OCI-LY3 (cell line): ENCODE data around the gene HAGH.

Experiments
- H2AFZ ChIP-seq: fragments of 200-600, 300-600 bp; shearing (Covaris generic); 2 replicates; pipeline ENCODE4 v1.6.0; 2014; ENCODE audit warnings: antibody characterized with exemption, low read depth, low read length
- H3K27ac ChIP-seq: fragments of 200-600, 300-600 bp; sonication (generic); 2 replicates; pipeline ENCODE4 v1.5.1; 2014; ENCODE audit warnings: mild to moderate bottlenecking, low read length, moderate library complexity, mixed read lengths
- H3K27me3 ChIP-seq: fragments of 200-600, 300-600 bp; sonication (generic); 2 replicates; pipeline ENCODE4 v1.6.1; 2014; ENCODE audit warnings: low read depth, low read length, mixed read lengths
- H3K36me3 ChIP-seq: fragments of 200-600, 300-600 bp; sonication (generic); replicated peaks from 2 replicates; pipeline ENCODE3; 2014; ENCODE audit warnings: low read depth, low read length, mixed read lengths
- H3K4me1 ChIP-seq: fragments of 300-600, 200-600 bp; sonication (generic); 2 replicates; pipeline ENCODE4 v1.6.1; 2014; ENCODE audit warnings: low read length, mixed read lengths
- H3K4me2 ChIP-seq: fragments of 200-600, 300-600 bp; sonication (generic); 2 replicates; pipeline ENCODE4 v1.6.1; 2014; ENCODE audit warnings: low read length, mixed read lengths
- H3K4me3 ChIP-seq: fragments of 300-600, 200-600 bp; sonication (generic); 2 replicates; pipeline ENCODE4 v1.5.1; 2014; ENCODE audit warnings: antibody characterized with exemption, mild to moderate bottlenecking, low read length, moderate library complexity
- H3K79me2 ChIP-seq: fragments of 300-600, 200-600 bp; shearing (Covaris generic); 2 replicates; pipeline ENCODE4 v1.6.1; 2014; ENCODE audit warnings: mild to moderate bottlenecking, low read length, mixed read lengths
- H3K9ac ChIP-seq: fragments of 300-600, 200-600 bp; shearing (Covaris generic); 2 replicates; pipeline ENCODE4 v1.6.0; 2014; ENCODE audit warnings: mild to moderate bottlenecking, low read length, moderate library complexity
- H3K9me3 ChIP-seq: fragments of 200-600, 300-600 bp; shearing (Covaris generic); 2 replicates; pipeline ENCODE4 v1.6.1; 2014; ENCODE audit warnings: low read length, mixed read lengths; ENCODE audit not compliant: insufficient read depth
- H4K20me1 ChIP-seq: fragments of 200-600, 300-600 bp; sonication (generic); 2 replicates; pipeline ENCODE4 v1.6.1; 2016; ENCODE audit warnings: low read length, mixed read lengths; ENCODE audit not compliant: insufficient read depth
- EZH2phosphoT487 ChIP-seq: fragments of 200-600 bp; shearing (Covaris generic); IDR thresholded peaks from 2 replicates; pipeline ENCODE4 v1.6.1; 2018; ENCODE audit warnings: antibody characterized with exemption, mixed run types, low read depth
- TF ChIP-seq, protein P1 (sequence below): fragments of 200-600, 300-600 bp; sonication (generic); IDR thresholded peaks from 2 replicates; pipeline ENCODE4 v1.5.1; 2014; ENCODE audit warnings: antibody characterized with exemption, low read length, low read depth

Gene HAGH

DNA sequence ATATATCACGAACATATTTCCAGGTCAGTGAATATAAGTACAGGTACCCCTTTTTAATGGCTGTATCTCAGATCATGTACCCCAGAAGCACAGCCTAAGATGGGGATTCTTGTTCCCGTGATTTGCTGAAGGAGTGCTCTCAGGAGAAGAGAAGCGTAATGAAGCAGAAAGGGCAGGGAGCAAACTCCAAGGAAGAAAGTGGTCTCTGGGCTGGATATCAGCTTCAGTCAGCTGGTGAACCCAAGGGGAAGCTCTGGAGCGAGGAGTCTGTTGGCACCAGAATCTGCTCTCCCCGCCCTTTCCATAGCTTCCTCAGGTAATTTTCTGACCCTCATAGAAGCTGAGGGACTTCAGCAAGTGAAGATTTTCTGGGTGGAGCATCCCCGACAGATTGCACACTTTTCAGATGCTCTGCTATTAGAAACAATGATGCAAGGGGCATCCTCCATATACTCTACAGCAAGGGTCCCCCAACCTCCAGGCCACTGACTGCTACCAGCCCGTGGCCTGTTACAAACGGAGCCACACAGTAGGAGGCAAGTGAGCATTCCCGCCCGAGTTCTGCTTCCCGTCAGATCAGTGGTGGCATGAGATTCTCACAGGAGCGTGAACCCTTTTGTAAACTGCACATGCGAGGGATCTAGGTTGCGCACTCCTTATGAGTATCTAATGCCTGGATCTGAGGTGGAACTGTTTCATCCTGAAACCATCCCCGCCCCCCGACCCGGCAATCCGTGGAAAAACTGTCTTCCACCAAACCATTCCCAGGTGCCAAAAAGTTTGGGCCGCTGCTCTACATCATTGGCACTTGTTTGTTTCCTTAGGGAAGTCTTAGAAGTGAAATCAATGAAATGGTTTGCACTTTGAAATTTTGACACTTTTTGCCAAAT lies 4.8 kb upstream of the HAGH start:
- no peaks in the 10 kb centered on the region for H4K20me1 ChIP-seq
- no peak overlapping the region for H3K4me3 ChIP-seq
- H3K9me3 ChIP-seq = no peaks in the 10 kb centered on the region
- H3K9ac ChIP-seq = no peak overlapping the region
- H2AFZ ChIP-seq = no peak overlapping the region
- TF ChIP-seq EZH2phosphoT487 = no peak
- TF ChIP-seq, protein P1, sequence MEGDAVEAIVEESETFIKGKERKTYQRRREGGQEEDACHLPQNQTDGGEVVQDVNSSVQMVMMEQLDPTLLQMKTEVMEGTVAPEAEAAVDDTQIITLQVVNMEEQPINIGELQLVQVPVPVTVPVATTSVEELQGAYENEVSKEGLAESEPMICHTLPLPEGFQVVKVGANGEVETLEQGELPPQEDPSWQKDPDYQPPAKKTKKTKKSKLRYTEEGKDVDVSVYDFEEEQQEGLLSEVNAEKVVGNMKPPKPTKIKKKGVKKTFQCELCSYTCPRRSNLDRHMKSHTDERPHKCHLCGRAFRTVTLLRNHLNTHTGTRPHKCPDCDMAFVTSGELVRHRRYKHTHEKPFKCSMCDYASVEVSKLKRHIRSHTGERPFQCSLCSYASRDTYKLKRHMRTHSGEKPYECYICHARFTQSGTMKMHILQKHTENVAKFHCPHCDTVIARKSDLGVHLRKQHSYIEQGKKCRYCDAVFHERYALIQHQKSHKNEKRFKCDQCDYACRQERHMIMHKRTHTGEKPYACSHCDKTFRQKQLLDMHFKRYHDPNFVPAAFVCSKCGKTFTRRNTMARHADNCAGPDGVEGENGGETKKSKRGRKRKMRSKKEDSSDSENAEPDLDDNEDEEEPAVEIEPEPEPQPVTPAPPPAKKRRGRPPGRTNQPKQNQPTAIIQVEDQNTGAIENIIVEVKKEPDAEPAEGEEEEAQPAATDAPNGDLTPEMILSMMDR = no peak
- no peaks in the 10 kb centered on the region for H3K27me3 ChIP-seq
- H3K4me2 ChIP-seq = no peak overlapping the region
- H3K27ac ChIP-seq = no peak overlapping the region
- H3K79me2 ChIP-seq = peaks cover 25% of the 10 kb centered on the region
- H3K4me1 ChIP-seq = peaks cover 8% of the 10 kb centered on the region
- peaks cover 3% of the 10 kb centered on the region for H3K36me3 ChIP-seq

DNA sequence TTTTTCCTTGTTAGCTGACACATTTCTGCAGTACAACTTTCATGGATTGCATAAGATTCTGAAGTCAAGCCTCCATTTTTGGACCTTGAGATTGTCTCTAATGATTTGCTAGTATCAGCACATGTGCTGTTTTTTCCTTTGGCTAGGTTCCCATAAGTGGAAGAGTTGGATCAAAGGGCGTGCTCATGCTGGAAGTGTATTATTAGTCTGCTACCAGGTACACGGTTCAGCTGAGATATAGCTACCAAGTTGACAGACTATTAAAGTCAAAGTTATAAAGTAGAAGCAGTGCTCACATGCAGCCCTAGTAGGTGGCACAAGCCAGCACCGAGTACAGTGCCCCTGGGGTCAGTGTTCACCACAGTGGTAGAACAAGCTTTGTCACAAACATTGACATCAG lies 3.6 kb upstream of the HAGH start:
- no peaks in the 10 kb centered on the region for H3K9me3 ChIP-seq
- no peaks in the 10 kb centered on the region for H3K27me3 ChIP-seq
- no peak overlapping the region for H3K4me2 ChIP-seq
- H3K27ac ChIP-seq = no peak overlapping the region
- H2AFZ ChIP-seq = no peak overlapping the region
- H3K4me1 ChIP-seq = peaks cover 15% of the 10 kb centered on the region
- H3K36me3 ChIP-seq = peaks cover 3% of the 10 kb centered on the region
- no peak overlapping the region for H3K4me3 ChIP-seq
- TF ChIP-seq EZH2phosphoT487 = no peak
- TF ChIP-seq, protein P1 = no peak
- no peaks in the 10 kb centered on the region for H4K20me1 ChIP-seq
- peaks cover 34% of the 10 kb centered on the region for H3K79me2 ChIP-seq
- H3K9ac ChIP-seq = no peak overlapping the region

DNA sequence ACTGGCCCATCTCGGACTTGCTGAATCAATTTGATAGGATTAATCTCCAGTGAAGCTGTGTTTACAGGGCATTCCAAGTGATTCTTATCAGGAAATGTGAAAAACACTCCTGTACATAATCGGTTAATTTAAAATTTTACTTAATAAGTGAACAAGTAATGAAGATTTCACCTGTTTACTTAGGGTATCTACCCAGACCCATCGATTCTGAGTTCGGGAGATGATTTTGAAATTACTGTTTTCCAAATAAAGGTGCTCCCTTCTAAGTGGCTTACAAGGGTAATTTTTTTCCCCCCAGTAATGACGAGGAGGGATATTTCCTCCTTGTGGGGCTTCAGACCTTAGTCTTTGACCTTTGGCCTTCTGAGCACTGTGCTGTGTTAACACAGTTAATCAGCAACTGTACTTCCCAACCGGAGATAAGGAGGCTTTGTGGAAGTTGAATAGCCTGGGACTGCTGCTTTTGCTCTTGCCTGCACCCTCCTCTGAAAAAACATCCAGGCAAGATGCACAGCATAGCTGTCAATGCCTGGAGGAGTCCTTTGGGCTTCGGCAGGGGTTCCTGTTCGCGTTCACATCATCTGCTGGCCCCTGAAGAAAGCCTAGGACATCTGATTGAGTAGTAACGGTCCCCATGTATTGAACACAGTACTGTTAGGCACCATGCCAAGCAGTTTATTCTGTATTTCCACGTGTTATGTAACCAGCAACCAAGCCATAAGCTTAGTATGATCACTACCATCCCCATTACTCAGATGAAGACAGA lies 2.2 kb upstream of the HAGH start:
- peaks cover 20% of the 10 kb centered on the region for H3K4me1 ChIP-seq
- TF ChIP-seq, protein P1 = no peak
- TF ChIP-seq EZH2phosphoT487 = no peak
- H3K9me3 ChIP-seq = no peaks in the 10 kb centered on the region
- no peaks in the 10 kb centered on the region for H3K27me3 ChIP-seq
- H3K79me2 ChIP-seq = peaks cover 35% of the 10 kb centered on the region
- H2AFZ ChIP-seq = no peak overlapping the region
- H3K27ac ChIP-seq = no peak overlapping the region
- H4K20me1 ChIP-seq = no peaks in the 10 kb centered on the region
- no peak overlapping the region for H3K9ac ChIP-seq
- peaks cover 3% of the 10 kb centered on the region for H3K36me3 ChIP-seq
- H3K4me3 ChIP-seq = no peak overlapping the region
- H3K4me2 ChIP-seq = no peak overlapping the region
